ENCODE results near the gene KCTD1.

KCTD1 gene

GRCh38 chr18:26521617-26522016 is 26.7 kb downstream of the KCTD1 start:
- Histone ChIP-seq H3K4me1 (ENCODE audit: control insufficient read depth, insufficient read depth, low read length) (peaks cover 8% of the 10 kb centered on the region), H3K27ac (ENCODE audit: low read length) (no peak overlapping the region), H3K27me3 (ENCODE audit: control insufficient read depth, insufficient read depth, low read length) (0 out of 2 replicates have a peak, but pooled peaks cover 2% of the 10 kb centered on the region), H3K4me3 (ENCODE audit: low read length) (no peak overlapping the region), H3K36me3 (ENCODE audit: control insufficient read depth, insufficient read depth, low read length) (no peaks in the 10 kb centered on the region), H3K9me3 (ENCODE audit: control insufficient read depth, insufficient read depth, low read length) (no peaks in the 10 kb centered on the region)
- DNase-seq (ENCODE audit: low read depth, low spot score), result no peak
- WGBS (ENCODE audit: insufficient coverage, insufficient read length), result no CpG with 5 or more reads among the region's 4 CpGs

- H3K9me3 ChIP-seq (ENCODE audit: control insufficient read depth, insufficient read depth, low read length), result no peaks in the 10 kb centered on the region
- no peak for DNase-seq (ENCODE audit: low read depth, low spot score)
- peaks cover 7% of the 10 kb centered on the region for H3K4me1 ChIP-seq (ENCODE audit: control insufficient read depth, insufficient read depth, low read length)
- H3K4me3 ChIP-seq (ENCODE audit: low read length), result no peak overlapping the region
- no CpG with 5 or more reads among the region's 3 CpGs for WGBS (ENCODE audit: insufficient coverage, insufficient read length)
- H3K27me3 ChIP-seq (ENCODE audit: control insufficient read depth, insufficient read depth, low read length), result 0 out of 2 replicates have a peak, but pooled peaks cover 2% of the 10 kb centered on the region
- no peak overlapping the region for H3K27ac ChIP-seq (ENCODE audit: low read length)
- no peaks in the 10 kb centered on the region for H3K36me3 ChIP-seq (ENCODE audit: control insufficient read depth, insufficient read depth, low read length)
These were observed 27.4 kb downstream of the KCTD1 start for GRCh38 chr18:26520974-26521373.

GRCh38 chr18:26519114-26519513 is 29.2 kb downstream of the KCTD1 start:
- no peak for DNase-seq (ENCODE audit: low read depth, low spot score)
- no peaks in the 10 kb centered on the region for H3K9me3 ChIP-seq (ENCODE audit: control insufficient read depth, insufficient read depth, low read length)
- H3K27ac ChIP-seq (ENCODE audit: low read length), result no peak overlapping the region
- H3K4me1 ChIP-seq (ENCODE audit: control insufficient read depth, insufficient read depth, low read length), result no peaks in the 10 kb centered on the region; the same call in 1 of the 2 replicates
- no peaks in the 10 kb centered on the region for H3K36me3 ChIP-seq (ENCODE audit: control insufficient read depth, insufficient read depth, low read length)
- WGBS (ENCODE audit: insufficient coverage, insufficient read length), result no CpG with 5 or more reads among the region's 4 CpGs
- H3K4me3 ChIP-seq (ENCODE audit: low read length), result no peak overlapping the region
- no peaks in the 10 kb centered on the region for H3K27me3 ChIP-seq (ENCODE audit: control insufficient read depth, insufficient read depth, low read length)

DNA sequence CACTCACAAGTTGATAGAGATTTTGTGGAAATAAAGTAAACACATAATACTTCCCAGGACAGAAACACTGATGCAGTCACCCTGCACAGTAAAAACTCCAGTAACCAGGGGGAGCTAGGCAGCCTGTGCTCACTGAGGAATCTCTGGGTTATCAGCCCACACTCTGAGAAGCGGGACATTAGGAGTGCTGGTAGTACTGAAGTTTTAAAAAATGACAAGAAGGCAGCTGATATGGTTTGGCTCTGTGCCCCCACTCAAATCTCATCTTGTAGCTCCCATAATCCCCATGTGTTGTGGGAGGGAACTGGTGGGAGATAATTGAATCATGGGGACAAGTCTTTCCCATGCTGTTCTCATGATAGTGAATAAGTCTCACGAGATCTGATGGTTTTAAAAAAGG is 31.4 kb downstream of the KCTD1 start:
- no peak overlapping the region for H3K27ac ChIP-seq (ENCODE audit: low read length)
- WGBS (ENCODE audit: insufficient coverage, insufficient read length), result no CpG with 5 or more reads among the region's 2 CpGs
- H3K36me3 ChIP-seq (ENCODE audit: control insufficient read depth, insufficient read depth, low read length), result no peaks in the 10 kb centered on the region
- H3K4me1 ChIP-seq (ENCODE audit: control insufficient read depth, insufficient read depth, low read length), result no peaks in the 10 kb centered on the region
- H3K4me3 ChIP-seq (ENCODE audit: low read length), result no peak overlapping the region
- H3K27me3 ChIP-seq (ENCODE audit: control insufficient read depth, insufficient read depth, low read length), result no peaks in the 10 kb centered on the region
- no peak for DNase-seq (ENCODE audit: low read depth, low spot score)
- H3K9me3 ChIP-seq (ENCODE audit: control insufficient read depth, insufficient read depth, low read length), result no peaks in the 10 kb centered on the region

DNA sequence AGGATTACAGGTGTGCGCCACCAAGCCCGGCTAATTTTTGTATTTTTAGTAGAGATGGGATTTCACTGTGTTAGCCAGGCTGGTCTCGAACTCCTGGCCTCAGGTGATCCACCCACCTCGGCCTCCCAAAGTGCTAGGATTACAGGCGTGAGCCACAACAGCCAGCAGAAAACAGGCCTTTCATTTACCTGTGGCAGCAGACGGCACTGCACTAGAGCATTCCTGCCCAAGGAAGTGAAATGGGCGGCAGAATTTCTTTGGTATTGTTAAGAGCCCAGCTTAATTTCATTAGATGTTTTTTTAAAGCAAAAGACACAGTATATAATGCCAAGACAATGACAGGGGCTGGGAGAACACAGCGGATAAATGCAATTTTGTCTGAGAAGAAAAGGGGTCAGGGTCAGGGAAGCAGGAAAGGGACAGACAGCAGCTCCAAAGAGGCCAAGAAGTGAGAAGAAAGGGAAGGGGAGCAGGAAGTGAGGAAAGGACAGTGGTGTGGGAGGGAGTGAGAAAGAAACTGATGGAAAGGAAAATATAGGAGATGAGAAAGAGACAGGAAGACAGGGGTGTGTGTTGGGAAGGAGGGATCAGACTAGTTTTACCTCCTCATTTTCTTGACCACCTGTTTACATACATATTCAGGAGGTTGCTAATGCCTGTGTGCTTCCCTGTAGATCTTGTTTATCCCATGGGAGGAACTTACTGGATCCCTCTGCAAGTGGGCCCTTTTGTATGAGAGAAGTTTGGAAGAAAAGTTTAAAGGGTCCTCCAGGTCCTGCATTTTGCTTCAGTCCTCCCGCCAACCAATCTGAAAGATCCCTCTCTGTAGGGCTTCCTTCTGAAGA is 32.5 kb downstream of the KCTD1 start:
- no peaks in the 10 kb centered on the region for H3K9me3 ChIP-seq (ENCODE audit: control insufficient read depth, insufficient read depth, low read length)
- DNase-seq (ENCODE audit: low read depth, low spot score), result no peak
- no peak overlapping the region for H3K4me3 ChIP-seq (ENCODE audit: low read length)
- H3K27ac ChIP-seq (ENCODE audit: low read length), result no peak overlapping the region
- no peaks in the 10 kb centered on the region for H3K27me3 ChIP-seq (ENCODE audit: control insufficient read depth, insufficient read depth, low read length)
- no CpG with 5 or more reads among the region's 9 CpGs for WGBS (ENCODE audit: insufficient coverage, insufficient read length)
- H3K36me3 ChIP-seq (ENCODE audit: control insufficient read depth, insufficient read depth, low read length), result no peaks in the 10 kb centered on the region
- no peaks in the 10 kb centered on the region for H3K4me1 ChIP-seq (ENCODE audit: control insufficient read depth, insufficient read depth, low read length)

GRCh38 chr18:26511339-26512071 is 36.8 kb downstream of the KCTD1 start:
- no peak for DNase-seq (ENCODE audit: low read depth, low spot score)
- no CpG with 5 or more reads among the region's 10 CpGs for WGBS (ENCODE audit: insufficient coverage, insufficient read length)

GRCh38 chr18:26510337-26510736 is 38.0 kb downstream of the KCTD1 start:
- DNase-seq (ENCODE audit: low read depth, low spot score), result no peak
- Histone ChIP-seq H3K9me3 (ENCODE audit: control insufficient read depth, insufficient read depth, low read length) (no peaks in the 10 kb centered on the region), H3K4me3 (ENCODE audit: low read length) (no peak overlapping the region), H3K27me3 (ENCODE audit: control insufficient read depth, insufficient read depth, low read length) (no peaks in the 10 kb centered on the region), H3K4me1 (ENCODE audit: control insufficient read depth, insufficient read depth, low read length) (no peaks in the 10 kb centered on the region), H3K36me3 (ENCODE audit: control insufficient read depth, insufficient read depth, low read length) (no peaks in the 10 kb centered on the region), H3K27ac (ENCODE audit: low read length) (no peak overlapping the region)
- WGBS (ENCODE audit: insufficient coverage, insufficient read length), result no CpG with 5 or more reads among the region's 3 CpGs

More at GRCh38 chr18:26511339-26512071, 36.8 kb downstream of the KCTD1 start:
- H3K4me1 ChIP-seq (ENCODE audit: control insufficient read depth, insufficient read depth, low read length), result no peaks in the 10 kb centered on the region
- no peaks in the 10 kb centered on the region for H3K36me3 ChIP-seq (ENCODE audit: control insufficient read depth, insufficient read depth, low read length)
- no peaks in the 10 kb centered on the region for H3K27me3 ChIP-seq (ENCODE audit: control insufficient read depth, insufficient read depth, low read length)
- H3K27ac ChIP-seq (ENCODE audit: low read length), result no peak overlapping the region
- no peaks in the 10 kb centered on the region for H3K9me3 ChIP-seq (ENCODE audit: control insufficient read depth, insufficient read depth, low read length)
- no peak overlapping the region for H3K4me3 ChIP-seq (ENCODE audit: low read length)

GRCh38 chr18:26506012-26506411 is 42.3 kb downstream of the KCTD1 start:
- H3K27ac ChIP-seq (ENCODE audit: low read length), result no peak overlapping the region
- H3K4me1 ChIP-seq (ENCODE audit: control insufficient read depth, insufficient read depth, low read length), result no peaks in the 10 kb centered on the region
- H3K27me3 ChIP-seq (ENCODE audit: control insufficient read depth, insufficient read depth, low read length), result no peaks in the 10 kb centered on the region
- WGBS (ENCODE audit: insufficient coverage, insufficient read length), result no CpG with 5 or more reads among the region's 8 CpGs
- H3K4me3 ChIP-seq (ENCODE audit: low read length), result no peak overlapping the region
- no peaks in the 10 kb centered on the region for H3K9me3 ChIP-seq (ENCODE audit: control insufficient read depth, insufficient read depth, low read length)
- no peak for DNase-seq (ENCODE audit: low read depth, low spot score)
- H3K36me3 ChIP-seq (ENCODE audit: control insufficient read depth, insufficient read depth, low read length), result no peaks in the 10 kb centered on the region

DNA sequence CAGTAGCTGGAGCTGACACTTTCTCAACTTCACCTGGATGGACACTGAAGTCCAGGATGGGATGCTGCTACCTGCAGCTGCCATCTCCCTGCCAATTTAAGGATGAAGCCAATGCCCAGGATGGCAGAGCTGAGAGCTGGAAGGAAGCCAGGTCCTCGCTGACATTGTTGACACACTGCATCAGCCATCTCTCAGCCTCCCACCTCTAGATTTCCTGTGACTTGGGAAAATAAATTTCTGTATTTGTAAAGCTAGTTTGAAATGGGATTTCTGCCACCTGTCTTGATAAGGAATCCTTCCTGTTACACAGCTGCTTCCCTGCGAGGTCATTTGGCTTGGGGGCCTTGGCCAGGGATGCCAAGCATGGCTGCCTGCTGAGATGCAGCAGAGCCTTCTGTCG is 43.5 kb downstream of the KCTD1 start:
- no peaks in the 10 kb centered on the region for H3K9me3 ChIP-seq (ENCODE audit: control insufficient read depth, insufficient read depth, low read length)
- no peak overlapping the region for H3K4me3 ChIP-seq (ENCODE audit: low read length)
- no peaks in the 10 kb centered on the region for H3K4me1 ChIP-seq (ENCODE audit: control insufficient read depth, insufficient read depth, low read length)
- no peaks in the 10 kb centered on the region for H3K27me3 ChIP-seq (ENCODE audit: control insufficient read depth, insufficient read depth, low read length)
- DNase-seq (ENCODE audit: low read depth, low spot score), result no peak
- H3K36me3 ChIP-seq (ENCODE audit: control insufficient read depth, insufficient read depth, low read length), result no peaks in the 10 kb centered on the region
- WGBS (ENCODE audit: insufficient coverage, insufficient read length), result no CpG with 5 or more reads among the region's 3 CpGs
- H3K27ac ChIP-seq (ENCODE audit: low read length), result no peak overlapping the region

- H3K4me3 ChIP-seq (ENCODE audit: low read length), result no peak overlapping the region
- H3K27me3 ChIP-seq (ENCODE audit: control insufficient read depth, insufficient read depth, low read length), result no peaks in the 10 kb centered on the region
- no CpG with 5 or more reads among the region's 7 CpGs for WGBS (ENCODE audit: insufficient coverage, insufficient read length)
- H3K36me3 ChIP-seq (ENCODE audit: control insufficient read depth, insufficient read depth, low read length), result no peaks in the 10 kb centered on the region
- no peak overlapping the region for H3K27ac ChIP-seq (ENCODE audit: low read length)
- no peaks in the 10 kb centered on the region for H3K9me3 ChIP-seq (ENCODE audit: control insufficient read depth, insufficient read depth, low read length)
- no peaks in the 10 kb centered on the region for H3K4me1 ChIP-seq (ENCODE audit: control insufficient read depth, insufficient read depth, low read length)
- DNase-seq (ENCODE audit: low read depth, low spot score), result no peak
These were observed 45.0 kb downstream of the KCTD1 start for GRCh38 chr18:26503382-26503781.
